Natural killer cell (primary cell): Measurements from ENCODE around the gene GPRC5D. TPM values are rescaled to one million over a fixed set of nuclear protein-coding genes. Genes with fewer than 3 reads are reported as not detected.

Source experiments
- ATAC-seq, 3 donors: fragments of 150-1000 bp in 2 of 3; fragments of 200-7000 bp in 1 of 3; cut with Tn5 transposase; 1 replicate in 1 of 3; 2 replicates in 2 of 3; pipeline ENCODE4 v1.10.0; 2021; ENCODE audit warnings: mild to moderate bottlenecking in 2 of 3, moderate library complexity in 2 of 3
- DNase-seq, 2 donors: peaks; one replicate each; pipeline versions ENCODE4 v3.0.0 to v3.0.0-alpha.2; 2013 to 2021; ENCODE audit warnings: mixed read lengths in 1 of 2
- H3K27ac ChIP-seq: one replicate; pipeline ENCODE4 v1.5.1; 2013; ENCODE audit warnings: mild to moderate bottlenecking, low read length
- H3K27me3 ChIP-seq: one replicate; pipeline ENCODE4 v1.6.1; 2013; ENCODE audit warnings: low read length; ENCODE audit not compliant: control insufficient read depth, insufficient read depth
- H3K36me3 ChIP-seq: one replicate; pipeline ENCODE4 v1.6.1; 2013; ENCODE audit warnings: low read length; ENCODE audit not compliant: control insufficient read depth, insufficient read depth
- H3K4me1 ChIP-seq: one replicate; pipeline ENCODE4 v1.6.1; 2013; ENCODE audit warnings: low read length; ENCODE audit not compliant: control insufficient read depth, insufficient read depth
- H3K4me3 ChIP-seq: one replicate; pipeline ENCODE4 v1.5.1; 2013; ENCODE audit warnings: low read length
- H3K9me3 ChIP-seq: one replicate; pipeline ENCODE4 v1.6.1; 2013; ENCODE audit warnings: low read length; ENCODE audit not compliant: control insufficient read depth, insufficient read depth
- H3K27ac Mint-ChIP-seq, 2 donors: one replicate each; pipeline ENCODE4 v1.8.0; 2022; ENCODE audit warnings: mild to moderate bottlenecking in 2 of 2, mixed read lengths in 2 of 2, moderate library complexity in 1 of 2
- H3K27me3 Mint-ChIP-seq, 2 donors: one replicate each; pipeline ENCODE4 v1.8.0; 2022; ENCODE audit warnings: low read depth in 2 of 2, mixed read lengths in 2 of 2
- H3K36me3 Mint-ChIP-seq: one replicate; pipeline ENCODE4 v1.8.0; 2022; ENCODE audit warnings: mixed read lengths
- H3K4me1 Mint-ChIP-seq, 2 donors: one replicate each; pipeline ENCODE4 v1.8.0; 2022; ENCODE audit warnings: mixed read lengths in 2 of 2
- H3K4me3 Mint-ChIP-seq: one replicate; pipeline ENCODE4 v1.8.0; 2022; ENCODE audit warnings: mild to moderate bottlenecking, moderate library complexity, mixed read lengths
- H3K9me3 Mint-ChIP-seq, 2 donors: one replicate each; pipeline ENCODE4 v1.8.0; 2022; ENCODE audit warnings: mixed read lengths in 2 of 2
- WGBS: methylation state at CpG from one replicate; pipeline ENCODE4 v1.1.7; 2013; ENCODE audit warnings: missing lambda C conversion rate; ENCODE audit not compliant: insufficient coverage; 5-methylcytosine and 5-hydroxymethylcytosine counted together
- intact Hi-C: fragments of 100-400 bp; cut with micrococcal nuclease; formaldehyde crosslinking; loops from one replicate; pipeline ENCODE4 v1.14.2; 2022
- total RNA-seq, 4 donors: library from RNA; stranded (reverse); fragments of 120-200 nt in 1 of 4; gene quantifications; one replicate each; pipeline versions ENCODE4 v1.2.3 to v1.2.4, GENCODE V29; 2013 to 2022
- TF ChIP-seq, protein P1 (sequence below): fragments of 200-600 bp; IDR thresholded peaks from one replicate; pipeline ENCODE4 v1.8.0; 2022; ENCODE audit warnings: antibody characterized with exemption

Gene GPRC5D
- total RNA-seq, 3 donors from 2014 or later (not counting 1 experiment from before 2014, with no cell fraction given): 5.5 TPM; not detected in 2

GRCh38 chr12:12938541-12938940 is 13.4 kb downstream of the GPRC5D start:
- H3K4me3 ChIP-seq: no peak overlapping the region
- Mint-ChIP-seq H3K36me3 (no peaks in the 10 kb centered on the region), H3K4me3 (no peak overlapping the region), H3K27ac (no peak overlapping the region), H3K9me3 (no peaks in the 10 kb centered on the region), H3K4me1 (no peaks in the 10 kb centered on the region), H3K27me3 (peaks cover 0 to 9% of the 10 kb centered on the region in 2 donors)
- H3K27ac ChIP-seq: no peak overlapping the region
- H3K27me3 ChIP-seq: no peaks in the 10 kb centered on the region
- no peaks in the 10 kb centered on the region for H3K4me1 ChIP-seq
- no peaks in the 10 kb centered on the region for H3K9me3 ChIP-seq
- TF ChIP-seq, protein P1, sequence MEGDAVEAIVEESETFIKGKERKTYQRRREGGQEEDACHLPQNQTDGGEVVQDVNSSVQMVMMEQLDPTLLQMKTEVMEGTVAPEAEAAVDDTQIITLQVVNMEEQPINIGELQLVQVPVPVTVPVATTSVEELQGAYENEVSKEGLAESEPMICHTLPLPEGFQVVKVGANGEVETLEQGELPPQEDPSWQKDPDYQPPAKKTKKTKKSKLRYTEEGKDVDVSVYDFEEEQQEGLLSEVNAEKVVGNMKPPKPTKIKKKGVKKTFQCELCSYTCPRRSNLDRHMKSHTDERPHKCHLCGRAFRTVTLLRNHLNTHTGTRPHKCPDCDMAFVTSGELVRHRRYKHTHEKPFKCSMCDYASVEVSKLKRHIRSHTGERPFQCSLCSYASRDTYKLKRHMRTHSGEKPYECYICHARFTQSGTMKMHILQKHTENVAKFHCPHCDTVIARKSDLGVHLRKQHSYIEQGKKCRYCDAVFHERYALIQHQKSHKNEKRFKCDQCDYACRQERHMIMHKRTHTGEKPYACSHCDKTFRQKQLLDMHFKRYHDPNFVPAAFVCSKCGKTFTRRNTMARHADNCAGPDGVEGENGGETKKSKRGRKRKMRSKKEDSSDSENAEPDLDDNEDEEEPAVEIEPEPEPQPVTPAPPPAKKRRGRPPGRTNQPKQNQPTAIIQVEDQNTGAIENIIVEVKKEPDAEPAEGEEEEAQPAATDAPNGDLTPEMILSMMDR: no peak
- ATAC-seq (no peak), DNase-seq (no peak)
- intact Hi-C loops: no loop called here
- 89% methylated on average over 5 of the region's 5 CpGs for WGBS
- no peaks in the 10 kb centered on the region for H3K36me3 ChIP-seq

GRCh38 chr12:12936983-12937491 is 14.9 kb downstream of the GPRC5D start:
- intact Hi-C loops: no loop called here
- no peak overlapping the region for H3K27ac Mint-ChIP-seq
- no peak overlapping the region for H3K4me3 Mint-ChIP-seq
- Histone ChIP-seq H3K9me3 (no peaks in the 10 kb centered on the region), H3K27me3 (no peaks in the 10 kb centered on the region), H3K36me3 (no peaks in the 10 kb centered on the region), H3K4me3 (no peak overlapping the region), H3K4me1 (no peaks in the 10 kb centered on the region), H3K27ac (no peak overlapping the region)
- H3K27me3 Mint-ChIP-seq: peaks cover 0 to 9% of the 10 kb centered on the region in 2 donors
- no peaks in the 10 kb centered on the region for H3K9me3 Mint-ChIP-seq
- no peaks in the 10 kb centered on the region for H3K36me3 Mint-ChIP-seq
- DNase-seq (no peak), ATAC-seq (no peak)
- 91% methylated on average over 11 of the region's 11 CpGs for WGBS
- no peaks in the 10 kb centered on the region for H3K4me1 Mint-ChIP-seq
- TF ChIP-seq, protein P1: no peak

DNA sequence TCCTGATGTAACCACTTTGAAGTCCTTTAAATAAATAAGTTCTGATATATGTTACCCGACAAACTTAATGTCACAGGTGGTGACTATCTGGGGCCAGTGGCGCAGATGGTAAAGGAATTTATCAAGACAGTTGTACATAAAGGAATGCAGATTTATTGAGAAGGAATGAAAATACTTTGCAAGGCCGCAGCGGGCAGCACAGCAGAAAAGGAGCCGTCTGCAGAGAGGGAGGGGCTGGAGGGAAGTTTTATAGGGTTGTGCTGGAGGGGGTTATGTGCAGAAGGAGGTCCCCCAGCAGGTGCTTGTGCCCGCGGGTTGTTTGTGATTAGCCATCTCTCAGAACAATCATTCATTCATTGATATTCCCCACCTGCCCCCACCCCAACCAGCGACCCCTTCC is 17.4 kb downstream of the GPRC5D start:
- intact Hi-C loops: no loop called here
- H3K9me3 ChIP-seq: no peaks in the 10 kb centered on the region
- H3K4me3 ChIP-seq: no peak overlapping the region
- Mint-ChIP-seq H3K27ac (no peak overlapping the region), H3K4me3 (no peak overlapping the region), H3K9me3 (no peaks in the 10 kb centered on the region), H3K36me3 (no peaks in the 10 kb centered on the region), H3K4me1 (no peaks in the 10 kb centered on the region), H3K27me3 (peaks cover 0 to 9% of the 10 kb centered on the region in 2 donors)
- no peaks in the 10 kb centered on the region for H3K4me1 ChIP-seq
- TF ChIP-seq, protein P1: no peak
- no peak for ATAC-seq
- H3K27ac ChIP-seq: no peak overlapping the region
- no peak for DNase-seq
- no peaks in the 10 kb centered on the region for H3K36me3 ChIP-seq
- no peaks in the 10 kb centered on the region for H3K27me3 ChIP-seq
- 91% methylated on average over 6 of the region's 8 CpGs for WGBS

GRCh38 chr12:12933742-12934141 is 18.2 kb downstream of the GPRC5D start:
- no peaks in the 10 kb centered on the region for H3K9me3 Mint-ChIP-seq
- H3K27me3 ChIP-seq: no peaks in the 10 kb centered on the region
- H3K9me3 ChIP-seq: no peaks in the 10 kb centered on the region
- H3K27me3 Mint-ChIP-seq: peaks cover 0 to 9% of the 10 kb centered on the region in 2 donors
- H3K4me1 Mint-ChIP-seq: no peaks in the 10 kb centered on the region
- ATAC-seq (no peak), DNase-seq (no peak)
- H3K4me1 ChIP-seq: no peaks in the 10 kb centered on the region
- no peaks in the 10 kb centered on the region for H3K36me3 ChIP-seq
- TF ChIP-seq, protein P1: no peak
- no peak overlapping the region for H3K4me3 ChIP-seq
- H3K36me3 Mint-ChIP-seq: no peaks in the 10 kb centered on the region
- no peak overlapping the region for H3K27ac ChIP-seq
- no peak overlapping the region for H3K4me3 Mint-ChIP-seq
- WGBS: 85% methylated on average over 4 of the region's 4 CpGs
- intact Hi-C loops: no loop called here
- H3K27ac Mint-ChIP-seq: no peak overlapping the region
